ENCODE results near the gene PLVAP. TPM values are rescaled to one million over a fixed set of nuclear protein-coding genes. Genes with fewer than 3 reads are reported as not detected.
A peak's percentile ranks its signal among the peaks of the same experiment; 100 is the strongest.

PLVAP gene
- total and polyA plus RNA-seq, 7 donors, result 6.5 to 46.0 (median 16.2) TPM

DNA sequence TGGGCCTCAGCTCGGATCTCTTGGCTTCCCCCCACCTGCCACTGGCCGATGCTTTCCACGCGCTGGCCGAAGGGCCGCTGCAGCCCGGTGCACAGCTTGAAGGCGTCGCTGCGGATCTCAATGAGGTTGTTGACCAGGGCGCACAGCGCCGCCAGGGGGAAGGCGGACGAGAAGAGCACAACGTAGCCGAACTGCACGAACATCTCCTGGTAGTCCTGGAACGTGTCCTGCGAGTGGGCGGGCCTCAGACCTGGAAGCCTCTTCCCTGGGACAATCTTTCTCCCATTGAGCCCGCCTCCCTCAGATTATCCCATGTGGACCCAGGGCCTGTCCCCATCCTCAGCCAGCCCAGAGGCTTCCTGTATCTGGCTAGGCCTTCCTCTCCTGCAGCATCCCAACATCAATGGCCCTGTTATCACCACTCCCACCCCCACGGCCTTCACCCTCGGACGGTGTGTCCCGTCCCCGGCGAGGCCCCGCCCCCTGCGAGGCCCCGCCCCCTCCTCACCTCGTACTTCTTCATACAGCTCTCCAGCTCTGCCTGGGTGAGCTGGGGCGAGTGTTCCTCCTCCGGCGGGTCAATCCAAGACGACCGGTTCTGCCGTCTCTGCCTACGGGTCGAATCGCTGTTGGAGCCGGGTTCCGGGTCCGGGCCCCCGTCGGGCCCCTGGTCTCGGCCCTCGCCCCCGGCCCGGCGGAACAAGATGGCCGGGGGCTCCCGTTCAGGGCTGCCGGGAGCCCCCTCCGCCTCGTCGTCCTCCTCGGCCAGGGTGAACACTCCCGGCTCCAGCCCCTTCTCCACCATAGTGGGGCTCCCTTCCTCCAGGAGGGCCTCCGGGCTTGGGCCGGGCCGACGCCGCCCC lies 49.3 kb downstream of the PLVAP start:
- peaks cover 0 to 47% of the 10 kb centered on the region in 2 donors for H3K36me3 ChIP-seq (ENCODE audit: insufficient read depth in 1 of 2, low read depth in 1 of 2)
- no peak for DNase-seq
- WGBS, 3 donors, result 62 to 64% (median 63%) methylated on average over 55 to 64 of the region's 64 CpGs
- TF ChIP-seq CTCF (IDR thresholded peaks at IDR 0.05), result no peak
- peak in 2 of 4 donors; percentile 22 to 25 for ATAC-seq
- no peaks in the 10 kb centered on the region for H3K27me3 ChIP-seq (ENCODE audit: insufficient read depth in 3 of 3, low read length in 2 of 3)
- H3K4me1 ChIP-seq, result no peaks in the 10 kb centered on the region
- no peaks in the 10 kb centered on the region for H3K9me3 ChIP-seq
- no peak overlapping the region for H3K27ac ChIP-seq
- intact Hi-C loops (cut with DNase I), result no loop called here
- peak overlapping the region; percentile 16 for H3K4me3 ChIP-seq

DNA sequence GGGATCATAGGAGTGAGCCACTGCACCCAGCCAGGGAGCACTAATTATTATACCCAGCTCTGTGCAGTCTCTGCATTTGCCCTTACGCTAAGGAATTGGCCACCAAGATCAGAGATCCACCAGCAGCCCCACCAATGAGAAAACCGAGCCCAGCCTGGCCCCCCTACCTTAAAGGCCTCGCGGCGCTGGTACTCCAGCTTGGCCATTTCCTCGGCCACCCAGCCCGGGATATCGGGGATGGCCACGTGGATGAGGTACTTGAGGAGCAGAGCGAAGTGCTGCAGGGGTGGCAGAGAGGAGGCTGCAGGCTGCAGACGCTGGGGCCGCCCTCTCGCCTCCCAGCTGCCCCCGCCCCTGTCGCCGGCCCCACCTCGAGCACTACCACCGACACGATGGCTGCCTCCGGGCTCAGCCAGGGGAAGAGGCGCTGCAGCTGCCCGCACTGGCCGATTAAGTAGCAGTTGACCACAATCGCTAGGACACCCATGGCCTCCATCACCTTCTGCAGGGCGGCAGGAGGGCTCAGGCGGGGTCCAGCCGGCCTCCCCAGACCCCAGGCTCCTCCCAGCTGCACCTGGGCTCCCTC lies 50.0 kb downstream of the PLVAP start:
- Histone ChIP-seq H3K27me3 (ENCODE audit: insufficient read depth in 3 of 3, low read length in 2 of 3) (no peaks in the 10 kb centered on the region), H3K4me1 (no peaks in the 10 kb centered on the region), H3K4me3 (no peak overlapping the region), H3K27ac (no peak overlapping the region), H3K9me3 (no peaks in the 10 kb centered on the region), H3K36me3 (ENCODE audit: insufficient read depth in 1 of 2, low read depth in 1 of 2) (peaks cover 0 to 52% of the 10 kb centered on the region in 2 donors)
- intact Hi-C loops (cut with DNase I), result no loop called here
- 90 to 93% (median 90%) methylated on average over 26 to 27 of the region's 27 CpGs for WGBS, 3 donors
- DNase-seq (no peak), ATAC-seq (no peak)
- TF ChIP-seq CTCF (IDR thresholded peaks at IDR 0.05), result no peak

DNA sequence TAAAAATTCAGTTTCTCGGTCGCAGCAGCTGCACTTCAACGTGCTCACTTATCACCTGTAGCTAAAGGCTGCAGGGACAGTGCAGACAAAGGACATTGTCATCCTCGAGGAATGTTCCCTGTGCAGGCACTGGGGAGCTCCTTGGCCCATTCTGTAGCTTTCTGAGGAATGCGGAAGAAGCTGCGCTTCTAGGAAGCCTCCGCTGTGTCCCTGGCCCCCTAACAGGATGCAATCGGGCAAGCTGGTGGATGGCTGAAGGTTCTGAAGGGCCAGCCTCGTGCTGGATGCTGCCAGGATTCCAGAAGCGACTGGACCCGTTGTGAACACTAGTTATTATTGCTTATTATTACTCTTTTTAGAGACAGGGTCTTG lies 50.6 kb downstream of the PLVAP start:
- no peaks in the 10 kb centered on the region for H3K9me3 ChIP-seq
- no peaks in the 10 kb centered on the region for H3K27me3 ChIP-seq (ENCODE audit: insufficient read depth in 3 of 3, low read length in 2 of 3)
- no peak for TF ChIP-seq CTCF (IDR thresholded peaks at IDR 0.05)
- no peak overlapping the region for H3K4me3 ChIP-seq
- no peaks in the 10 kb centered on the region for H3K4me1 ChIP-seq
- intact Hi-C loops (cut with DNase I), result no loop called here
- DNase-seq (no peak), ATAC-seq (no peak)
- 76 to 81% (median 80%) methylated on average over 11 of the region's 11 CpGs for WGBS, 3 donors
- H3K36me3 ChIP-seq (ENCODE audit: insufficient read depth in 1 of 2, low read depth in 1 of 2), result peaks cover 1 to 55% of the 10 kb centered on the region in 2 donors
- no peak overlapping the region for H3K27ac ChIP-seq

GRCh38 chr19:17325881-17326594 lies 51.1 kb downstream of the PLVAP start:
- Histone ChIP-seq H3K9me3 (no peaks in the 10 kb centered on the region), H3K27me3 (ENCODE audit: insufficient read depth in 3 of 3, low read length in 2 of 3) (no peaks in the 10 kb centered on the region), H3K4me3 (no peak overlapping the region), H3K27ac (no peak overlapping the region), H3K4me1 (no peaks in the 10 kb centered on the region), H3K36me3 (ENCODE audit: insufficient read depth in 1 of 2, low read depth in 1 of 2) (peaks cover 3 to 60% of the 10 kb centered on the region in 2 donors)
- DNase-seq (no peak), ATAC-seq (peak in 1 of 4 donors; percentile 12)
- WGBS, 3 donors, result 69 to 85% (median 77%) methylated on average over 17 of the region's 17 CpGs
- no peak for TF ChIP-seq CTCF (IDR thresholded peaks at IDR 0.05)
- intact Hi-C loops (cut with DNase I), result no loop called here

Measured in psoas muscle (tissue), 8 donors.